Central memory CD4-positive, alpha-beta T cell (primary cell): Measurements from ENCODE around the gene GNA14.
"Not testable (repeated sequence)": the region's sequence is repeated elsewhere in the genome, so short reads cannot be mapped to it uniquely, and the experiment has no call there.

Source experiments
- DNase-seq: peaks from one replicate; pipeline ENCODE4 v3.0.0; 2022

GNA14 gene

GRCh38 chr9:77531400-77531799 lies 116.7 kb downstream of the GNA14 start:
- no peak for DNase-seq

- DNase-seq = no peak
Observed at GRCh38 chr9:77523891-77524290, 124.2 kb downstream of the GNA14 start.

- no peak for DNase-seq
Observed at GRCh38 chr9:77521091-77521490, 127.0 kb downstream of the GNA14 start.

- no peak for DNase-seq
Observed at GRCh38 chr9:77518688-77519087, 129.4 kb downstream of the GNA14 start.

- no peak for DNase-seq
Observed at GRCh38 chr9:77516781-77517180, 131.3 kb downstream of the GNA14 start.

DNA sequence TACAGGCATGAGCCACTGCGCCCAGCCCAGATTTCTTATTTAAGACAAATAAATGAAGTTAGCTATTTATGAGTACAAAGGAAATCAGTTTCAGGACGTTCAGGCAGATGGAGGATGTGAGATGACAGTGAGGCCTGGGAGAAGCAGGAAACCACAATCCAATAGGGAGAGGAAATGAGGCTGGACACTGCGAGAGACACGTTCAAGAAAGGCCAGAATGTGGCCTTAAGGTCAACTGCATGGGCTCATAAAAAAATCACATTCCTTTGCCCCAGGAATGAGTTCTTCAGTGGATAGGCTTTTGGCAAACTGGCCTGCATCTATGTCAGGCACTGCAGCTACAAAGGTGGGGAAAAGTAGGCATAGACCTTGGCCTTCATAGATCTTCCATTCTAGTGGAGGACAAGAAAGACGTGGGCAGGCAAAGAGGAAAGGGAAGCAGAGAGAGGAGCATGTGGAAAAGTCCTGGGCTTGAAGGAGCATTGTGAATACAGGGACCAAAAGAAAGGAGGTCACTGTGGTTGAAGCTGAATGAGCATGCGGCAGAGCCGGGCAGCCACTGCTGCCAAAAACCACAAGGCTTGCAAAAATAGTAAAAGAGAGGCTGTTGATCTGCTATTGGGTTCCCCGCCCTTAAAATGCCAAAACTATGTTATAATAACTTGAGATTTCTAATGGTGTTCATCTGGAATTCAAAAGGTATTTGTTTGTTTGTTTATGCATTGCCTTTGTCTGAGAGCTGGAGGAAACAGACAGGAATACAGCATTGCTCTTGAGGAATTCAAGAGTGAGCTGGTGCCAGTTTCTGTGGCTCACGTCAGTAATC lies 133.0 kb downstream of the GNA14 start:
- DNase-seq = no peak

DNA sequence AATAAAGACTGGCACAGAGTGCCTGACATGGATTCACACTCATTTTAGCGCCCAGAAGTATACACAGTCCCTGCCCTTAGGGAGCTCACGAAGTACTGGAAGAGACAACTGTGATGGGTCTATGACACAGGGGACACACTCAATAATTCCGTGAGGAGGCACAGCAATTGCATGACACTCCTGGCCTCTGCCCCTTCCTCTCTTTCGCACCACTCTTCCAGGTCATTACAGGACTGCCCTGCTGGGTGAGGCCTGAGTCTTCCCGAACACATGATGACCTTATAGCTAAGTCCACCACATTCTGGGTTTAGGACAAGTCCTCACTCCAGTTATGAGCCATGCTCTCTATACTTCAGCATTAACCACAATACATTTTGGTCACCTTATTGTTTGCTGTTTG lies 134.7 kb downstream of the GNA14 start:
- DNase-seq = no peak

DNA sequence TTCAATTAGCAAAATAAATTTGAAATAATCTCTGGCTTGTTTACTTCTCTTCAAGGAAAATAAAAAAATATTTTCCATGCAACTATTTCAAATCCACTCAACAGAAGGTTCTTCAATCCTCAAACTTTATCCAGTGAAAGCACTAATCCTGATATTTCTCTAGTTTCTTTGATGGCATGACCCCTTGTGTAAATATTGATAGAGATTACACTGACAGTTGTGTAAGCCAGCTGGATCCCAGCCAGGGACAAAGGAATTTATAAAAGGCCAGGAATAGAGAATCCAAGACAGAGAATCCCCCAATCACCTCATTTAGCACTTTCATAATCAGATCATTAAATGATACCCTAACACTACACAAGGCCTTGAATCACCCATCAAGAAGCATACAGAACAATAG lies 135.2 kb downstream of the GNA14 start:
- DNase-seq = no peak

GRCh38 chr9:77511525-77511924 lies 136.6 kb downstream of the GNA14 start:
- DNase-seq = no peak

GRCh38 chr9:77510666-77511065 lies 137.5 kb downstream of the GNA14 start:
- no peak for DNase-seq

DNA sequence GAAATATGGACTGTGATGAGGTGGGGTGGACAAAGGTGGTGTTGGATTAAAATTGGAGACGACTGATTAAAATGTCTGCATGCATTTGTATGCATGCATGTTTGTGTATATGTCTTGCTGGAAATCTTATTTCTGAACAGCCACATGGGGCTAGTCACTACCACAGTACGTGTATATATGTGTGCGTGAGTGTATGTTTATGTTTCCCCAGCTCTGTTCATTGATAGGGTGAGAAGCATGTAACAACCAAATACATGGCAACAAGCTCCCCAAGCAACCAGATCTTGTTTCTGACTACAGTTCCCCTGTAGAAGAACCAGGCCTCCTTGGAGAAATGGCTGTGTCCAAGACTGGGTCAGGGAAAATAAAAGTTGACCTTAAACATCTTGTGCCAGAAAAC lies 139.7 kb downstream of the GNA14 start:
- DNase-seq = no peak

- no peak for DNase-seq
Observed at GRCh38 chr9:77507212-77507961, 140.7 kb downstream of the GNA14 start.

DNA sequence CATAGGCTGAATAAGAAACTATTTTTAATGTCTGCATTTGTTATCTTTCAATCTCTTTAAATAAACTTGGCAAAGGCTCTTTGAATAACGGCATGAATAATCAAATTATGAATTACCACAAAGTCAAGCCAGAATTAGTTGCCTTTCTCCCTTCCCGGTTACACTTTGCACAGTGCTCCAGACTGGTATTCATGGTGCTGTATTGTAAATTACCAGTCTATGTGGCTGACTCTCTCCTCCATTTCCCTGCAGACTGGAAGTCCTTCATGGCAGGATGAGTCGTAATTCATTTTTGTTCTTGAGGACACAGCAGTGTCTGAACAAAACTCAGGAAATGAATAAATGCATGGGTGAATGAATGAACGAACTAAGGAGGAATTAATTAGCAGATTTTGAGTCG lies 142.9 kb downstream of the GNA14 start:
- DNase-seq = no peak

- DNase-seq = no peak
Observed at GRCh38 chr9:77502568-77502967, 145.6 kb downstream of the GNA14 start.

DNA sequence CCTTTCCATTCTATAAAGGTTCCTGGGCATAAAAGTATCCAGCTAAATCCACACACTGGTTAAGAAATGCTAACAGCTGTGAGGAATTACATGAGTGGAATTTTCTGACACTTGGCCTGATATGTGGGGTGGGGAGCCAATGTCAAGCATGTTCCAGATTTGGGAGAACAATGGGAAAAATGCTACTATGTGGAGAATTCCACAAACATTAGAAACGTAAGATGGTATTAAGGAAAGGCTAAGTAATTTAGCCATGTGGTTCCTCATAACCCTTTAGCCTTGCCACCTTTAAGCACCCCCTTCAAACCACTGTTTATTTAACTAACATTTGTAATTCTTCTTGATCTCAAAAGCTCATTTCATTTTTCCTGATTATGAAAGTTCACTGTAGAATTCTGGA lies 149.2 kb downstream of the GNA14 start:
- no peak for DNase-seq

DNA sequence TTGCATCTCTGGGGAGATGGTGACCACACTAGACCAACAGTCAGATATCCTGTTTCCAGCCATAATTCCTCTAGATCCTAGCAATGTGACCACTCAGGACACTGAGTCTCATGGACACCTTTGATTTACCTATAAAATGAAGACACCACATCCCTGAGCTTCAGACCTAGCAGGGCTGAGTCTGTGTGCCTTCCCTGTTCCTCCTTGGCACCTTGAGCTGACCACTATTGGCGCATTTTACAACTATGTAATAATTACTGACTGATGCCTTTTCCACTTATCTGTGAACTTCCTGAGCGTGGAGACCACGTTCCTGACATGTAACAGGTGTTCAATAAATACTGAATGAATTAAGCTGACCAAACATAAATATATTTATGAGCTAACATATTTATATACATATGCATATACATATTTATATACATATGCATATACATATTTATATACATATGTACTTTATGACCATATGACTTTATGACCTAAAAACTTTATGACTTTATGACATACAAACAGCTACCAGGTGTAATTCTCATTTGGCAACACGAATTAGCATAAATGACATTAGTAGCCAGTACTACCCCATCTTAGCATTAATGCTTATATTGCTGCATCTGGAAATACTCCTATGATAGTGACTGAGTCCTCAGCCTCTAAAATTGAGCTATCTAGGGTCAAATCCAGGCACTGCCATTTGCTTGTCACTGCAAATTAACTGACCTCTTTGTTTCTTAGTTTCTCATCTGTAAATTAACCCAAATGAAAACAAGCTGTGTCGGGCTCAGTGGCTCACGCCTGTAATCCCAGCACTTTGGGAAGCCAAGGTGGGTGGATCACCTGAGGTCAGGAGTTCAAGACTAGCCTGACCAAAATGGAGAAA lies 150.6 kb downstream of the GNA14 start:
- DNase-seq = no peak

GRCh38 chr9:77495834-77496671 lies 152.1 kb downstream of the GNA14 start:
- no peak for DNase-seq

DNA sequence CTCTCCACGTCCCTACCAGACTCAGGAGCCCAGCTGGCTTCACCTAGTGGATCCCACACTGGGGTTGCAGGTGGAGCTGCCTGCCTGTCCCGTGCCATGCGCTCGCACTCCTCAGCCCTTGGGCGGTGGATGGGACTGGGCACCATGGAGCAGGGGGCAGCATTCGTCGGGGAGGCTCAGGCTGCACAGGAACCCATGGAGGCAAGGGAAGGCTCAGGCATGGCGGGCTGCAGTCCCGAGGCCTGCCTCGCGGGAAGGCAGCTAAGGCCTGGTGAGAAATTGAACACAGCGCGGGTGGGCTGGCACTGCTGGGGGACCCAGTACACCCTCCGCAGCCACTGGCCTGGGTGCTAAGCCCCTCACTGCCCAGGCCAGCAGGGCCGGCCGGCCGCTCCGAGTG lies 157.8 kb downstream of the GNA14 start:
- not testable (repeated sequence) for DNase-seq

- DNase-seq = not testable (repeated sequence)
Observed at GRCh38 chr9:77489405-77490163, 158.5 kb downstream of the GNA14 start.

- DNase-seq = no peak
Observed at GRCh38 chr9:77488439-77489126, 159.5 kb downstream of the GNA14 start.

- no peak for DNase-seq
Observed at GRCh38 chr9:77486968-77487367, 161.2 kb downstream of the GNA14 start.
